Thyroid gland (tissue), 4 donors: ENCODE data around the gene TMCC2. TPM values are rescaled to one million over a fixed set of nuclear protein-coding genes. Genes with fewer than 3 reads are reported as not detected.

Experiments
- DNase-seq, 2 donors: peaks; one replicate each; pipeline ENCODE4 v3.0.0-alpha.2; 2019
- H3K27ac ChIP-seq, 3 donors: fragments of 200-600 bp; sonication (generic); 1 replicate in 2 of 3; 2 replicates in 1 of 3; pipeline ENCODE4 v1.5.1; 2016 to 2019; ENCODE audit warnings: mild to moderate bottlenecking in 1 of 3, moderate library complexity in 1 of 3
- H3K27me3 ChIP-seq: fragments of 200-600 bp; sonication (generic); one replicate; pipeline ENCODE4 v1.5.1; 2019
- H3K36me3 ChIP-seq, 2 donors: fragments of 200-600 bp; sonication (generic); one replicate each; pipeline ENCODE4 v1.5.1; 2016 to 2019
- H3K4me1 ChIP-seq, 2 donors: fragments of 200-600 bp; sonication (generic); one replicate each; pipeline ENCODE4 v1.5.1; 2017 to 2019
- H3K4me3 ChIP-seq, 3 donors: fragments of 200-600 bp; sonication (generic); replicated peaks in 1 of 3; 1 replicate in 2 of 3; 2 replicates in 1 of 3; pipeline ENCODE4 v1.5.1; 2016; ENCODE audit warnings: mild to moderate bottlenecking in 1 of 3
- H3K9me3 ChIP-seq: fragments of 200-600 bp; sonication (generic); one replicate; pipeline ENCODE4 v1.5.1; 2017
- POLR2A ChIP-seq, 2 donors: fragments of 450-650 bp; IDR thresholded peaks; one replicate each; pipeline ENCODE4 v1.6.1; 2017; ENCODE audit warnings: antibody characterized with exemption in 2 of 2, mild to moderate bottlenecking in 2 of 2, moderate library complexity in 1 of 2
- WGBS, 2 donors: methylation state at CpG; one replicate each; pipeline ENCODE4 v1.1.5; 2017; 5-methylcytosine and 5-hydroxymethylcytosine counted together
- intact Hi-C: fragments of 100-400 bp; cut with DNase I; formaldehyde crosslinking; loops from one replicate; pipeline ENCODE4 v1.15.1; 2023
- total RNA-seq, 4 donors: library from RNA; depleted of rRNA; stranded (reverse); fragments of >200 nt; gene quantifications; one replicate each; pipeline ENCODE4 v1.2.3, GENCODE V29; 2016
- TF ChIP-seq, protein P1 (sequence below), 6 experiments: fragments of 200-600 bp in 3 of 6; fragments of 450-650 bp in 3 of 6; sonication (generic) in 3 of 6; IDR thresholded peaks; one replicate each; pipeline ENCODE4 v1.5.1; 2016 to 2019; ENCODE audit warnings: antibody characterized with exemption in 6 of 6, mild to moderate bottlenecking in 2 of 6, inconsistent platforms in 1 of 6, moderate library complexity in 1 of 6

Gene TMCC2
- total RNA-seq, 4 donors from 2014 or later, result 2.3 to 3.6 (median 3.1) TPM

DNA sequence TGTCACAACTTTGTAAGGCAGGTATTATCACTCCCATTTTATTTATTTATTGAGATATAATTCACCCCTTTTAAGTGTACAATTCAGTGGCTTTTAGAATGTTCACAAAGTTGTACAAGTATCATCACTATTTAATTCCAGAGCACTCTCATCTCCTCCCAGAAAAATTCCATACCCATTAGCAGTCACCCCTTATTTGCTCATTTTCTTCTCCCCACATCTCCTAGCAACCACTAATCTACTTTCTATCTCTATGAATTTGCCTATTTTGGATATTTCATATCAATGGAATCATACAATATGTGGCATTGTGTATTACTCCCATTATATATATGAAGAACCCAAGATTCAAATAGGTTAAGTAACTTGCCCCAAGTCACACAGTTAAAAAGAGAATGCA, 23.2 kb upstream of the TMCC2 start:
- no peak overlapping the region for H3K4me3 ChIP-seq
- no peak overlapping the region for H3K27ac ChIP-seq
- intact Hi-C loops, result no loop called here
- no peaks in the 10 kb centered on the region for H3K36me3 ChIP-seq
- peaks cover 0 to 7% of the 10 kb centered on the region in 2 donors for H3K4me1 ChIP-seq
- no peaks in the 10 kb centered on the region for H3K9me3 ChIP-seq
- H3K27me3 ChIP-seq, result no peaks in the 10 kb centered on the region
- TF ChIP-seq POLR2A (IDR thresholded peaks at IDR 0.05), result no peak
- TF ChIP-seq, protein P1, sequence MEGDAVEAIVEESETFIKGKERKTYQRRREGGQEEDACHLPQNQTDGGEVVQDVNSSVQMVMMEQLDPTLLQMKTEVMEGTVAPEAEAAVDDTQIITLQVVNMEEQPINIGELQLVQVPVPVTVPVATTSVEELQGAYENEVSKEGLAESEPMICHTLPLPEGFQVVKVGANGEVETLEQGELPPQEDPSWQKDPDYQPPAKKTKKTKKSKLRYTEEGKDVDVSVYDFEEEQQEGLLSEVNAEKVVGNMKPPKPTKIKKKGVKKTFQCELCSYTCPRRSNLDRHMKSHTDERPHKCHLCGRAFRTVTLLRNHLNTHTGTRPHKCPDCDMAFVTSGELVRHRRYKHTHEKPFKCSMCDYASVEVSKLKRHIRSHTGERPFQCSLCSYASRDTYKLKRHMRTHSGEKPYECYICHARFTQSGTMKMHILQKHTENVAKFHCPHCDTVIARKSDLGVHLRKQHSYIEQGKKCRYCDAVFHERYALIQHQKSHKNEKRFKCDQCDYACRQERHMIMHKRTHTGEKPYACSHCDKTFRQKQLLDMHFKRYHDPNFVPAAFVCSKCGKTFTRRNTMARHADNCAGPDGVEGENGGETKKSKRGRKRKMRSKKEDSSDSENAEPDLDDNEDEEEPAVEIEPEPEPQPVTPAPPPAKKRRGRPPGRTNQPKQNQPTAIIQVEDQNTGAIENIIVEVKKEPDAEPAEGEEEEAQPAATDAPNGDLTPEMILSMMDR (IDR thresholded peaks at IDR 0.05), result no peak
- DNase-seq, result no peak

DNA sequence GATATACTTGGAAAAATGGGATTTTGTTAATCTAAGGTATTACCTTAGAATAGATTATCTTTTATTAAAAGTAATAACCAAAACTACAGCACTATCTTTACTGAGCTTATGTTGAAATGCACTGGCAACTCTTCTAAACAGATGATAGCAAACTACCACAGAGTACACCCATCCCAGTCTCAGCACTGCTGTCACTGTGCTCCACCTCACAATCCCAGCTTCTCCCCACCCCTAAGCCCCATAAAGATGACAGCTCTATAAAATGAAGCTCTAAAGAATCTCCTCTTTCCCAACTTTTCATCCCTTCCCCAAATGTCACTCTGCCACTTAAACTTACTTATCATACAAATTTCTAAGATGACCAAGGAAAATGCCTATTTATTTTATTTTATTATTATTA, 22.7 kb upstream of the TMCC2 start:
- Histone ChIP-seq H3K27ac (no peak overlapping the region), H3K27me3 (no peaks in the 10 kb centered on the region), H3K36me3 (no peaks in the 10 kb centered on the region), H3K4me1 (peaks cover 4 to 12% of the 10 kb centered on the region in 2 donors), H3K9me3 (no peaks in the 10 kb centered on the region), H3K4me3 (no peak overlapping the region)
- DNase-seq, result no peak
- intact Hi-C loops, result no loop called here
- TF ChIP-seq, protein P1 (IDR thresholded peaks at IDR 0.05), result no peak
- no peak for TF ChIP-seq POLR2A (IDR thresholded peaks at IDR 0.05)

DNA sequence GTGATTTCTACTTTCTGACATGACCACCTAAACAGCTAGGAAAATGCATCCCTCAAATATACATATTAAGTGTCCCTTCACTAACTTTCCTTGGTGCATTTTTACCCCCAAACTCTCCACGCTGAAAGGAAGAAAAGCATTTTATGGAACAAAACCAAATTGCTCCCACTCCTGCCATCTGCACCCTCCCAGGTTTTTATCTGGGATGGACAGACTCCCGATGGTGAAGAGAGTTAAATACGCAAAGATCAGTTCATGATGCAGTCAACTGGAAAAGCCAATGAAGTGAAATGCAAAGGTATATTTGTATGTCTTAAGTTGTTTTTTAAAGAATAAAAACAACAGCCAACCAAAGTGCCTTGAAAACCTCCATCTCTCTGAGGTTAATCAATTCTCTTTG, 18.9 kb upstream of the TMCC2 start:
- no peaks in the 10 kb centered on the region for H3K9me3 ChIP-seq
- no peak overlapping the region for H3K4me3 ChIP-seq
- no peak for TF ChIP-seq POLR2A (IDR thresholded peaks at IDR 0.05)
- TF ChIP-seq, protein P1 (IDR thresholded peaks at IDR 0.05), result no peak
- 50 to 53% methylated on average over 3 of the region's 3 CpGs for WGBS, 2 donors
- no peaks in the 10 kb centered on the region for H3K27me3 ChIP-seq
- intact Hi-C loops, result no loop called here
- DNase-seq, result no peak
- no peaks in the 10 kb centered on the region for H3K36me3 ChIP-seq
- H3K27ac ChIP-seq, result no peak overlapping the region
- H3K4me1 ChIP-seq, result peaks cover 10 to 17% of the 10 kb centered on the region in 2 donors

DNA sequence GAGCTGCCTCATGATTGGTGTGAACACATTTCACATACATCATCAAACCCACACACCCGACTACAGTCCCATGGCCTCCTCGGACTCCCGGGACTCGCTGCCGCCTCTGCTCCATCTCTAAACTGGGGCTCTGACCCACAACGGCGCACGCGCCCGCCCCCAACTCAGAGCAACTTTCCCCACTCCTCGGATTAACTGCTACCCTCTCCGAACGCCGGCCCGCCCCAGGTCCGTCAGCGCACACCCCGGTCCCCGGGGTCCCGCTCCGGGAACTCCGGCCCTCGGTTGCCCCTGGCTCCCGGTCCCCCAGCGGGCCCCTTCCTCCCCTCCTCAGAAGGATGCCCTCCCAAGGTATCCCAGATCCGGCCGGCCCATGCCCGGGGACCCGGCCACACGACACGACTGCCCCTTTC, 17.0 kb upstream of the TMCC2 start:
- no peak for TF ChIP-seq POLR2A (IDR thresholded peaks at IDR 0.05)
- TF ChIP-seq, protein P1 (IDR thresholded peaks at IDR 0.05), result no peak
- H3K27ac ChIP-seq, result peak overlapping the region; percentile 83 to 92 (median 89)
- H3K36me3 ChIP-seq, result no peaks in the 10 kb centered on the region
- H3K9me3 ChIP-seq, result no peaks in the 10 kb centered on the region
- H3K4me3 ChIP-seq, result peak overlapping the region; percentile 73 to 98 (median 90)
- H3K4me1 ChIP-seq, result peaks cover 10 to 14% of the 10 kb centered on the region in 2 donors
- no peaks in the 10 kb centered on the region for H3K27me3 ChIP-seq
- DNase-seq, result peak in 1 of 2 donors; percentile 26
- WGBS, 2 donors, result 0 to 1% methylated on average over 14 to 27 of the region's 31 CpGs
- intact Hi-C loops, result no loop called here

DNA sequence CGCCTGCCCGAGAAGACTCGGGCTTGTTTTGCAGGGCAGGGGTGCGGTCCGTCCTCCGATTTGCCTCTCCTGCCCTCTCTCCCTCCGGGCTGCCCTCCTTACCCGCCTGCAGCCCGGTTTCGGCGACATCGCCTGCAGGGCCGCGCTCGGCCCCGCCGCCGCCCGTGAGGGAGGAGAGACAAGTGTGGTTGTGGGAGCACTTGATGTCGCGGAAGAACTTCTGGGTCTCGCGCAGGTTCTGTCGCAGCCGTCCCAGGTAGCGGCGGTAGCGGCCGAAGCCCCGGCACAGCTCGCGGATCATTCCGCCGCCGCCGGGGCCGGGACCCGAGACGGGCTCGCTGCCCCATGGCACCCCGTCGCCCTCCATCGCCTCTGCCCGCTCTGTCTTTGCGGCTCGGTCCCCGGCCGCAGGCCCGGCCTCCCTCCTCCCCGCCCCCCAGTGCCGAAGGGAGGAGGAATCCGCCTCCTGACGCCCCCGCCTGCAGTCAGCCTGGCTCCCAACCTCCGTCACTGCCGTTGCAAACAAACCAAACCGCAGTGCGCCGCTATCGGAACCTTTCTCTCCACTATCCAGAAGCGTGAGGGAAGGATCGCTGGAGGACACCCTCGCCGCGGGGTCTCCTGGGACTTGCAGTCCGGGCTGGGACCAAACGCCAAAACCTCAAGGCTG, 16.4 kb upstream of the TMCC2 start, which contains the start of gene DSTYK:
Gene DSTYK (minus strand): TSS at position 534 of the 670 bp plus-strand sequence. CDS start 167 bp downstream, at position 367.
- Histone ChIP-seq H3K9me3 (no peaks in the 10 kb centered on the region), H3K4me3 (peak within 1 kb of the TSS; percentile 73 to 98 (median 90)), H3K36me3 (no peaks in the 10 kb centered on the region), H3K27me3 (no peaks in the 10 kb centered on the region), H3K27ac (peak within 1 kb of the TSS; percentile 83 to 92 (median 89)), H3K4me1 (peaks cover 10 to 14% of the 10 kb centered on the region in 2 donors)
- DNase-seq, result peak; percentile 93
- TF ChIP-seq, protein P1 (IDR thresholded peaks at IDR 0.05), result peak in 1 of 6 experiments; percentile 12
- TF ChIP-seq POLR2A (IDR thresholded peaks at IDR 0.05), result peak in 1 of 2 donors; percentile 85
- WGBS, 2 donors, result 0% methylated on average over 21 to 31 of the region's 67 CpGs
- intact Hi-C loops, result no loop called here
